Astrocyte of the cerebellum (primary cell): ENCODE data around the gene ARL10.
"Not testable (repeated sequence)": the region's sequence is repeated elsewhere in the genome, so short reads cannot be mapped to it uniquely, and the experiment has no call there.

Source experiments
- DNase-seq: peaks from one replicate; pipeline ENCODE4 v3.0.0-alpha.2; 2011; ENCODE audit warnings: low read depth
- H3K4me3 ChIP-seq: 2 replicates; pipeline ENCODE4 v1.5.1; 2011; ENCODE audit warnings: mild to moderate bottlenecking, low read depth, low read length, moderate library complexity
- CTCF ChIP-seq: IDR thresholded peaks from 2 replicates; pipeline ENCODE4 v1.5.1; 2012; ENCODE audit warnings: low read length, low read depth, moderate library complexity, mild to moderate bottlenecking; ENCODE audit errors: missing control alignments
- in situ Hi-C: cut with HindIII; loops from 2 replicates; pipeline ENCODE4 v1.10.0; 2017; ENCODE audit warnings: low sequenced_read_pairs

Gene ARL10

DNA sequence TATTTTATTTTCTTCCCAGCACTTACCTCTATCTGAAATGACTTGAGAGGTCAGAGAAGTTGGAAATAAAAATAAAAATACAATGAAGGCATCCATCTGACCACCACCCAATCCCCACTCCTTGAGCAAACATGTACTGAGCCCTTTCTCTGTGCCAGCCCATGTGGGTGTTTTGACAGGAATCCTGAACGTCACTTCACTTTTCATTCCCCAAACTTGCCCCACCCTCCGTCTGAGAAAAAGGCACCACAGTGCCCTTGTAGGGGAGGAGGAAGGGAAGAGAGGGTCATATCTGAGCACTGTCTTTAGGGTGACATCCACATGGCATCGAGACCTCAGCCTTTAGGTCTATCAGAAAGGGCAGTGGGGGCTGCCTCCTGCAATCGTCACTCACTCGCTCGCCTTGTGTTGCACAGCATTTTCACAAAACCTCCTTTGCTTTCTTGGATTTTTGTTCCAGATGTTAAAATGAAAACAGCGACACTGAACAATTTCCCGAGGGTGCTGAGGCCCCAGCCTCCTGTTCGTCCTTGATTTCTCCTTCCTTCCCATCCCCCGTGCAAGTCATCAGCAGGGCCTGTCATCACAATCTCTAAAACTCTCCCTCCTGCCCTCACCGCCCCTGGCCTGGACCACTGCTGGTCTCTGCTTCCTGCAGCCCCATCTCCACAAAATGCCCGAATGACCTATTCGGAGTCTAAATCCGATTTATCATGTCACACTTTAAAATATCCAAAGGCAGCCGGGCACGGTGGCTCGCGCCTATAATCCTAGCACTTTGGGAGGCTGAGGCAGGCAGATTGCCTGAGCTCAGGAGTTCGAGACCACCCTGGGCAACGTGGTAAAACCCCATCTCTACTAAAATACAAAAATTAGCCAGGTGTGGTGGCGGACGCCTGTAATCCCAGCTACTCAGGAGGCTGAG, 36.3 kb downstream of the ARL10 start:
- no peak for TF ChIP-seq CTCF
- DNase-seq, result no peak
- no peak overlapping the region for H3K4me3 ChIP-seq
- in situ Hi-C loops, result no loop called here

DNA sequence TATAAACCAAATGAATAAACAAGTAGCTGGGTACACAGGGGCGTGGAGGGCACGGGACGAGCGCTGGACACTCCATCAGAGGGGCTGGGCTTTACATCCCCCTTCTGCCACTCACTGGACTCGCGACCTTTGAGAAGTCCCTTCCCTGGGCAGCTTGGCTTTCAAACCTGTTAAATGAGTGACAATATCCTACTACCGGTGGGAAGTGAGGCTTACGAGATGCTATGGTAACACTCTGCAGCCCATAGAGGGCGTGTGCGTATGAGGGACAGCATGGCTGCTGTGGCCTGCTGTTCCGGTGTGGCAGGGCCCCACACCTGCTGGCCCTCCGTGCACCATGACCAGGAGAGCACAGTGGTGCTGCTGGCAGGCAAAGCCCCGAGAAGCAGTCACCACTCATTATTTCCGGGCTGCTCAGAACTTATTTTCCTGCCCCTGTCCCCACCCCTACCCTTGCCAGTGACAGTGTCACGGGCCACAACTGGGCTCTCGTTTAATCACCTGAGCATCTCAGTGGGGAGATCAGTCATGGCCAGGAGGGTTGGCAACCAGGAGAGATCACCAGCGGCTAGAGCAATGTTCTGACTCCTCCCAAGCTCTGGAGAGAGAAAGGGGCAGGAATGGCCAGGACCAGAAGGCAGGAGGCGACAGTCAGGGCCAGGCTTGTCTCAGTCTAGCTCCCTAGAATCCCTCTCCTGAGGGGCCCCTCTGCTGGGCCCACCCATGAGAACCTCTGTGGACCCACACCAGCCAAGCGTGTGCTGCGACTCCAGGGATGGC, 40.6 kb downstream of the ARL10 start:
- in situ Hi-C loops, result no loop called here
- TF ChIP-seq CTCF, result no peak
- no peak overlapping the region for H3K4me3 ChIP-seq
- no peak for DNase-seq

DNA sequence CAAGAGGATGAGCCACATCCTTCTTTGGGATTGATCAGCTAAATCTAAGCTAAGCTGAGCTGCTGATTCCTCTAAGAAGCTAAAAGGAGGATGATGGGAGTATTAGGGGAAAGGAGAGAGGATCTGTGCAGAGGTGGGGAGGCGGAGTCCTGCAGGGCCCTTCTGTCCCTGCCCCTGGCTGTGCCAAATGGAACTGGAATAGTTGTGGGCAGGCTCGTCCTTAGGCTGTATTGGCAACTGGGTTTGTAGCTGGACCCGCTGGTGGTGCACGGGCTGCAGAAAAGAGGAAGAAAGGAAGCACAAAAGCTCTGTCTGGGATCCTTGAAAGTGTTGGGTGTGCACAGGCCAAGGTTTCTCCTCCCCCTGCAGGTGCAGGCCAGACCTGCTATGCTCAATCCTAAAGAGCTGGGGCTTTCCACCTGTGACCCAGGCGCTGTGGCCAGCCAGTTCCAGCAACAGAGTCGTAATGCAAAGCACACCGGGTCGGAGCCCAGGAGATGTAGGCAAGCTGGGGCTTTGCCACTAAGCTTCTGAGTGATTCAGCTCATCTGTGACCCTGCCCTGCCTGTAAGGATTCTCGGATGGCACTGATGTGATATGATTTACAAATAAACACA, 41.3 kb downstream of the ARL10 start:
- in situ Hi-C loops, result no loop called here
- H3K4me3 ChIP-seq, result no peak overlapping the region
- no peak for TF ChIP-seq CTCF
- DNase-seq, result no peak

GRCh38 chr5:176407456-176408251, 42.4 kb downstream of the ARL10 start:
- TF ChIP-seq CTCF, result no peak

GRCh38 chr5:176408252-176408573, 42.9 kb downstream of the ARL10 start:
- in situ Hi-C loops, DNase-seq, H3K4me3 ChIP-seq: not testable (repeated sequence)

More at GRCh38 chr5:176407456-176408251, 42.4 kb downstream of the ARL10 start:
- no peak for DNase-seq
- H3K4me3 ChIP-seq, result no peak overlapping the region
- in situ Hi-C loops, result no loop called here

- H3K4me3 ChIP-seq, result no peak overlapping the region
- TF ChIP-seq CTCF, result no peak
- in situ Hi-C loops, result no loop called here
- no peak for DNase-seq
Measured at GRCh38 chr5:176408590-176408989, 43.3 kb downstream of the ARL10 start.
